H1 (cell line): ENCODE measurements around the gene SPPL3. TPM values are rescaled to one million over a fixed set of nuclear protein-coding genes. Genes with fewer than 3 reads are reported as not detected.
A peak's percentile ranks its signal among the peaks of the same experiment; 100 is the strongest.

Experiments used
- CTCF ChIA-PET: fragments of 300-600 bp; sonication (Branson Sonifier 250); formaldehyde crosslinking; loops from one replicate; lab custom pipeline; 2021; ENCODE audit not compliant: partially characterized antibody; lab: Charles Lee
- POLR2A ChIA-PET: fragments of 300-600 bp; sonication (Branson Sonifier 250); formaldehyde crosslinking; loops from one replicate; lab custom pipeline; 2021; ENCODE audit warnings: inconsistent platforms; ENCODE audit not compliant: partially characterized antibody; lab: Charles Lee
- DNase-seq, 2 experiments: peaks; one replicate each; pipeline versions ENCODE4 v3.0.0 to v3.0.0-alpha.2; 2010 to 2022; ENCODE audit warnings: low spot score in 2 of 2, low read depth in 1 of 2, mixed read lengths in 1 of 2
- FAIRE-seq: peaks from 2 replicates; lab custom pipeline; 2011; peaks lifted over from hg19 to GRCh38; lab: Jason Lieb, UNC
- H2AFZ ChIP-seq: 2 replicates; pipeline ENCODE4 v1.8.1; 2012; ENCODE audit warnings: low read length, inconsistent platforms
- H2AK5ac ChIP-seq: 2 replicates; pipeline ENCODE4 v1.6.1; 2013; ENCODE audit warnings: low read depth, low read length
- H2BK120ac ChIP-seq: replicated peaks from 2 replicates; pipeline ENCODE3; 2013; ENCODE audit warnings: low read depth, low read length, inconsistent platforms
- H2BK12ac ChIP-seq: 2 replicates; pipeline ENCODE4 v1.6.1; 2013; ENCODE audit warnings: low read depth, low read length
- H2BK15ac ChIP-seq: 2 replicates; pipeline ENCODE4 v1.6.1; 2013; ENCODE audit warnings: low read length
- H2BK20ac ChIP-seq: 2 replicates; pipeline ENCODE4 v1.6.1; 2013; ENCODE audit warnings: low read length
- H2BK5ac ChIP-seq: 2 replicates; pipeline ENCODE4 v1.6.1; 2013; ENCODE audit warnings: low read depth, low read length
- H3K14ac ChIP-seq: 2 replicates; pipeline ENCODE4 v1.6.1; 2013; ENCODE audit warnings: inconsistent platforms; ENCODE audit not compliant: insufficient read length
- H3K18ac ChIP-seq: 2 replicates; pipeline ENCODE4 v1.6.1; 2013; ENCODE audit warnings: low read length; ENCODE audit errors: extremely low read depth
- H3K23ac ChIP-seq: 2 replicates; pipeline ENCODE4 v1.6.1; 2013; ENCODE audit warnings: inconsistent platforms; ENCODE audit not compliant: insufficient read length
- H3K23me2 ChIP-seq: 2 replicates; pipeline ENCODE4 v1.6.1; 2013; ENCODE audit warnings: low read depth, low read length
- H3K27ac ChIP-seq: 2 replicates; pipeline ENCODE4 v1.6.1; 2011; ENCODE audit warnings: low read depth, low read length, inconsistent platforms
- H3K27me3 ChIP-seq, 4 experiments: replicated peaks in 1 of 4; 1 replicate in 1 of 4; 2 replicates in 3 of 4; pipeline versions ENCODE4 v1.6.1 to v1.8.1; 2011 to 2013; ENCODE audit warnings: low read length in 3 of 4, mild to moderate bottlenecking in 3 of 4, inconsistent platforms in 2 of 4, mixed read lengths in 2 of 4, moderate library complexity in 1 of 4; ENCODE audit not compliant: control insufficient read depth in 3 of 4, insufficient read depth in 3 of 4; ENCODE audit errors: extremely low read depth in 1 of 4
- H3K36me3 ChIP-seq, 4 experiments: 2 replicates each; pipeline versions ENCODE4 v1.6.1 to v1.8.1; 2011 to 2013; ENCODE audit warnings: mild to moderate bottlenecking in 4 of 4, low read length in 3 of 4, moderate library complexity in 2 of 4, control low read depth in 1 of 4, inconsistent platforms in 1 of 4; ENCODE audit not compliant: insufficient read depth in 4 of 4, control insufficient read depth in 2 of 4
- H3K4ac ChIP-seq: replicated peaks from 2 replicates; pipeline ENCODE3; 2013; ENCODE audit warnings: low read length, low read depth, mixed read lengths, inconsistent platforms; ENCODE audit not compliant: insufficient read length
- H3K4me1 ChIP-seq, 4 experiments: replicated peaks in 1 of 4; 1 replicate in 1 of 4; 2 replicates in 3 of 4; pipeline versions ENCODE4 v1.6.1 to v1.8.1; 2011 to 2013; ENCODE audit warnings: low read length in 3 of 4, inconsistent platforms in 2 of 4, mixed read lengths in 1 of 4; ENCODE audit not compliant: insufficient read depth in 4 of 4, control insufficient read depth in 3 of 4
- H3K4me2 ChIP-seq, 2 experiments: 2 replicates each; pipeline versions ENCODE4 v1.6.1 to v1.8.1; 2011 to 2013; ENCODE audit warnings: low read depth in 2 of 2, low read length in 2 of 2, control low read depth in 1 of 2, inconsistent platforms in 1 of 2, mild to moderate bottlenecking in 1 of 2; ENCODE audit not compliant: insufficient read depth in 1 of 2
- H3K4me3 ChIP-seq, 4 experiments: fragments of 200-600, 300-600 bp in 1 of 4; sonication (generic), shearing (Covaris generic), sonication (Bioruptor Twin) in 1 of 4; 2 replicates each; pipeline versions ENCODE4 v1.5.1 to v1.8.1; 2011 to 2016; ENCODE audit warnings: low read length in 4 of 4, low read depth in 3 of 4, control low read depth in 2 of 4, inconsistent platforms in 2 of 4, mild to moderate bottlenecking in 2 of 4, mixed read lengths in 1 of 4, moderate library complexity in 1 of 4; ENCODE audit not compliant: insufficient read depth in 2 of 4; ENCODE audit errors: extremely low read depth in 1 of 4
- H3K56ac ChIP-seq: replicated peaks from 2 replicates; pipeline ENCODE3; 2013; ENCODE audit warnings: low read depth, mild to moderate bottlenecking, mixed read lengths, low read length, inconsistent platforms; ENCODE audit not compliant: insufficient read length
- H3K79me1 ChIP-seq: 2 replicates; pipeline ENCODE4 v1.6.1; 2013; ENCODE audit warnings: low read depth, low read length, control low read depth
- H3K79me2 ChIP-seq, 2 experiments: 2 replicates each; pipeline versions ENCODE4 v1.6.1 to v1.8.1; 2012 to 2013; ENCODE audit warnings: low read length in 2 of 2, mild to moderate bottlenecking in 2 of 2, inconsistent platforms in 1 of 2; ENCODE audit not compliant: insufficient read depth in 2 of 2, control insufficient read depth in 1 of 2
- H3K9ac ChIP-seq, 4 experiments: replicated peaks in 1 of 4; 1 replicate in 1 of 4; 2 replicates in 3 of 4; pipeline versions ENCODE4 v1.6.1 to v1.8.1; 2011 to 2013; ENCODE audit warnings: low read depth in 3 of 4, low read length in 3 of 4, control low read depth in 2 of 4, mild to moderate bottlenecking in 2 of 4, moderate library complexity in 2 of 4, inconsistent platforms in 1 of 4; ENCODE audit errors: extremely low read depth in 1 of 4
- H3K9me3 ChIP-seq, 2 experiments: 2 replicates each; pipeline versions ENCODE4 v1.6.1 to v1.8.1; 2012 to 2013; ENCODE audit warnings: mild to moderate bottlenecking in 2 of 2, moderate library complexity in 2 of 2, control low read depth in 1 of 2, inconsistent platforms in 1 of 2, low read depth in 1 of 2, low read length in 1 of 2, mixed read lengths in 1 of 2; ENCODE audit not compliant: insufficient read depth in 2 of 2
- H4K20me1 ChIP-seq, 2 experiments: replicated peaks in 1 of 2; 2 replicates each; pipeline versions ENCODE3 to v1.8.1; 2011 to 2013; ENCODE audit warnings: inconsistent platforms in 2 of 2, low read length in 2 of 2, mild to moderate bottlenecking in 1 of 2; ENCODE audit not compliant: insufficient read depth in 2 of 2, control insufficient read depth in 1 of 2
- H4K5ac ChIP-seq: 2 replicates; pipeline ENCODE4 v1.6.1; 2013; ENCODE audit warnings: low read length, low read depth, mixed read lengths, inconsistent platforms; ENCODE audit not compliant: insufficient read length
- H4K8ac ChIP-seq: 2 replicates; pipeline ENCODE4 v1.8.0; 2013; ENCODE audit warnings: mild to moderate bottlenecking, moderate library complexity, low read length, inconsistent platforms; ENCODE audit not compliant: insufficient read depth; ENCODE audit errors: extremely low read depth
- H4K91ac ChIP-seq: replicated peaks from 2 replicates; pipeline ENCODE3; 2013; ENCODE audit warnings: low read length, mixed read lengths, inconsistent platforms; ENCODE audit not compliant: insufficient read length
- CBX8 ChIP-seq: fragments of 300-800, 300-1000 bp; sonication (generic); IDR thresholded peaks from 2 replicates; pipeline ENCODE4 v1.7.1; 2016; ENCODE audit warnings: low read depth, low read length, borderline replicate concordance
- CREB1 ChIP-seq: IDR thresholded peaks from 2 replicates; pipeline ENCODE4 v1.6.1; 2012; ENCODE audit warnings: inconsistent platforms
- HDAC6 ChIP-seq: IDR thresholded peaks from one replicate; pipeline ENCODE4 v1.7.1; 2012; ENCODE audit warnings: low read depth, mild to moderate bottlenecking, inconsistent platforms, low read length, moderate library complexity
- POU5F1 ChIP-seq: IDR thresholded peaks from 2 replicates; pipeline ENCODE4 v1.6.1; 2011; ENCODE audit warnings: low read depth, mild to moderate bottlenecking, low read length, moderate library complexity
- RNF2 ChIP-seq: fragments of 200-900, 300-1000 bp; sonication (generic); IDR thresholded peaks from 2 replicates; pipeline ENCODE4 v1.7.1; 2016; ENCODE audit warnings: borderline replicate concordance, low read depth, mild to moderate bottlenecking, antibody characterized with exemption, low read length; ENCODE audit not compliant: poor library complexity, severe bottlenecking; ENCODE audit errors: missing control alignments
- SIRT6 ChIP-seq: IDR thresholded peaks from one replicate; pipeline ENCODE4 v1.7.1; 2012; ENCODE audit warnings: low read length, inconsistent platforms
- TCF12 ChIP-seq: IDR thresholded peaks from 2 replicates; pipeline ENCODE4 v1.6.1; 2011; ENCODE audit warnings: low read depth, mild to moderate bottlenecking, low read length
- WGBS, 2 experiments: shearing (Covaris generic) in 1 of 2; methylation state at CpG; one replicate each; pipeline versions ENCODE4 v1.1.6 to v1.1.7; 2013 to 2015; ENCODE audit warnings: low lambda C conversion rate in 2 of 2, mixed read lengths in 2 of 2, inconsistent platforms in 1 of 2, low coverage in 1 of 2, missing lambda C conversion rate in 1 of 2; ENCODE audit not compliant: insufficient replicate concordance in 2 of 2, insufficient coverage in 1 of 2, insufficient read length in 1 of 2; ENCODE audit errors: extremely low coverage in 1 of 2, missing lambda C conversion rate in 1 of 2; 5-methylcytosine and 5-hydroxymethylcytosine counted together
- polyA plus RNA-seq, 7 experiments: library from polyadenylated mRNA; depleted of rRNA in 3 of 7; stranded (reverse) in 5 of 7; unstranded in 2 of 7; fragments of >200 nt in 5 of 7; fragments of 200-250 nt in 2 of 7; gene quantifications; 1 replicate in 5 of 7; 2 replicates in 1 of 7; 4 replicates in 1 of 7; pipeline versions ENCODE4 v1.2.1 to v1.2.3, GENCODE V29; 2011 to 2013; ENCODE audit warnings: missing spikeins in 2 of 7, mixed read lengths in 2 of 7
- total RNA-seq: library from RNA; stranded (reverse); fragmentation: NEBNext Ultra II Directional; extraction: Animal tissue kit (Norgen Biotek cat#: 25700); gene quantifications from 2 replicates; pipeline ENCODE4 v1.2.1, GENCODE V29; 2021

The SPPL3 gene
- total and polyA plus RNA-seq, 2 of the 8 experiments (the other 6 are each of a cell fraction or from before 2014, with no cell fraction given): 27.3 to 48.4 TPM

GRCh38 chr12:120736404-120737331, 167.5 kb downstream of the SPPL3 start:
- no peak overlapping the region for H3K4ac ChIP-seq
- no peaks in the 10 kb centered on the region for H3K79me2 ChIP-seq
- no peak overlapping the region for H2BK20ac ChIP-seq
- H2BK120ac ChIP-seq: no peak overlapping the region
- H3K4me1 ChIP-seq: no peaks in the 10 kb centered on the region
- no peaks in the 10 kb centered on the region; a peak in 1 of 4 replicates for H3K9me3 ChIP-seq
- ChIA-PET CTCF (interaction anchor here (0.6 to 5.7 kb wide), 11 partner anchors 11 to 281 kb away, joined by 3 to 34 read pairs (median 4); no protein-coding TSS in a partner anchor), POLR2A (no interaction called here)
- no peak overlapping the region for H3K23ac ChIP-seq
- no peak overlapping the region for H2BK12ac ChIP-seq
- H3K4me2 ChIP-seq: no peak overlapping the region
- H2AK5ac ChIP-seq: peak overlapping the region; percentile 32; the same call in 1 of the 2 replicates
- no peak overlapping the region for H4K5ac ChIP-seq
- FAIRE-seq: no peak
- TF ChIP-seq RNF2 (no peak), SIRT6 (no peak), HDAC6 (no peak), POU5F1 (no peak), CBX8 (no peak), CREB1 (no peak), TCF12 (no peak)
- H3K18ac ChIP-seq: no peak overlapping the region
- WGBS, 2 experiments: 89% methylated on average over 22 of the region's 38 CpGs; no CpG with 5 or more reads in 1 of the 2 experiments
- H3K56ac ChIP-seq: no peak overlapping the region
- H3K4me3 ChIP-seq: no peak overlapping the region
- no peaks in the 10 kb centered on the region for H3K79me1 ChIP-seq
- H2BK15ac ChIP-seq: no peak overlapping the region; the same call in 1 of the 2 replicates
- H3K36me3 ChIP-seq: no peaks in the 10 kb centered on the region; a peak in 1 of 8 replicates
- no peaks in the 10 kb centered on the region for H3K27me3 ChIP-seq
- H2BK5ac ChIP-seq: no peak overlapping the region
- H3K23me2 ChIP-seq: no peaks in the 10 kb centered on the region
- no peak overlapping the region for H3K14ac ChIP-seq
- H4K91ac ChIP-seq: no peak overlapping the region
- H3K27ac ChIP-seq: no peak overlapping the region
- H3K9ac ChIP-seq: no peak overlapping the region
- H4K8ac ChIP-seq: peak overlapping the region; percentile 51; the same call in 1 of the 2 replicates
- no peak for DNase-seq
- no peak overlapping the region for H2AFZ ChIP-seq
- H4K20me1 ChIP-seq: no peaks in the 10 kb centered on the region
